GM12878 (cell line): ENCODE measurements around the gene ABCC9. TPM values are rescaled to one million over a fixed set of nuclear protein-coding genes. Genes with fewer than 3 reads are reported as not detected.

Source experiments
- EP300 ChIP-seq, 2 experiments: fragments of 150-350 bp in 1 of 2; IDR thresholded peaks; 2 replicates each; pipeline ENCODE4 v1.6.1; 2011 to 2012; ENCODE audit warnings: low read depth in 2 of 2, low read length in 2 of 2, borderline replicate concordance in 1 of 2, improper control_type of control experiment in 1 of 2, inconsistent platforms in 1 of 2; ENCODE audit not compliant: control insufficient read depth in 1 of 2
- FOXM1 ChIP-seq: IDR thresholded peaks from 2 replicates; pipeline ENCODE4 v1.6.1; 2012; ENCODE audit warnings: low read depth, mild to moderate bottlenecking, inconsistent platforms, low read length, moderate library complexity
- RCOR1 ChIP-seq: conservative IDR thresholded peaks from 2 replicates; pipeline ENCODE4 v1.6.1; 2012; ENCODE audit warnings: low read depth, low read length, improper control_type of control experiment
- polyA plus RNA-seq, 11 experiments: library from polyadenylated mRNA; depleted of rRNA in 4 of 11; unstranded in 6 of 11; stranded (reverse) in 5 of 11; fragments of >200 nt; fragmentation: Nextera tagmentation in 4 of 11; fragmentation: Illumina TruSeq in 1 of 11; extraction: Ambion mirVana in 4 of 11; extraction: Trizol in 1 of 11; gene quantifications; 1 replicate in 1 of 11; 2 replicates in 10 of 11; pipeline versions ENCODE4 v1.2.1 to v1.2.3, GENCODE V29; 2011 to 2016; ENCODE audit warnings: inconsistent platforms in 2 of 11, missing spikeins in 2 of 11, low read depth in 1 of 11
- total RNA-seq, 4 experiments: library from RNA; depleted of rRNA in 3 of 4; stranded (reverse); fragments of >200 nt in 3 of 4; fragmentation: Illumina TruSeq in 1 of 4; extraction: Trizol in 1 of 4; gene quantifications; 2 replicates each; pipeline versions ENCODE4 v1.2.1 to v1.2.3, GENCODE V29; 2013 to 2021
- TF ChIP-seq, protein P1 (sequence below): fragments of 450-650 bp; IDR thresholded peaks from 2 replicates; pipeline ENCODE4 v1.6.1; 2017; ENCODE audit warnings: mild to moderate bottlenecking, moderate library complexity
- TF ChIP-seq, protein P2 (sequence below): fragments of 450-650 bp; formaldehyde crosslinking; IDR thresholded peaks from 2 replicates; pipeline ENCODE4 v1.4.0; 2020; ENCODE audit warnings: mild to moderate bottlenecking, moderate library complexity
- TF ChIP-seq, protein P3 (sequence below): IDR thresholded peaks from 2 replicates; pipeline ENCODE4 v1.6.1; 2011; ENCODE audit warnings: low read depth, mild to moderate bottlenecking, low read length, moderate library complexity, borderline replicate concordance; ENCODE audit errors: extremely low read depth

Gene ABCC9
- total and polyA plus RNA-seq, 10 of the 15 experiments (the other 5 are each of a cell fraction or from before 2014, with no cell fraction given): under 0.01 to 0.10 (median 0.04) TPM; not detected in 2

DNA sequence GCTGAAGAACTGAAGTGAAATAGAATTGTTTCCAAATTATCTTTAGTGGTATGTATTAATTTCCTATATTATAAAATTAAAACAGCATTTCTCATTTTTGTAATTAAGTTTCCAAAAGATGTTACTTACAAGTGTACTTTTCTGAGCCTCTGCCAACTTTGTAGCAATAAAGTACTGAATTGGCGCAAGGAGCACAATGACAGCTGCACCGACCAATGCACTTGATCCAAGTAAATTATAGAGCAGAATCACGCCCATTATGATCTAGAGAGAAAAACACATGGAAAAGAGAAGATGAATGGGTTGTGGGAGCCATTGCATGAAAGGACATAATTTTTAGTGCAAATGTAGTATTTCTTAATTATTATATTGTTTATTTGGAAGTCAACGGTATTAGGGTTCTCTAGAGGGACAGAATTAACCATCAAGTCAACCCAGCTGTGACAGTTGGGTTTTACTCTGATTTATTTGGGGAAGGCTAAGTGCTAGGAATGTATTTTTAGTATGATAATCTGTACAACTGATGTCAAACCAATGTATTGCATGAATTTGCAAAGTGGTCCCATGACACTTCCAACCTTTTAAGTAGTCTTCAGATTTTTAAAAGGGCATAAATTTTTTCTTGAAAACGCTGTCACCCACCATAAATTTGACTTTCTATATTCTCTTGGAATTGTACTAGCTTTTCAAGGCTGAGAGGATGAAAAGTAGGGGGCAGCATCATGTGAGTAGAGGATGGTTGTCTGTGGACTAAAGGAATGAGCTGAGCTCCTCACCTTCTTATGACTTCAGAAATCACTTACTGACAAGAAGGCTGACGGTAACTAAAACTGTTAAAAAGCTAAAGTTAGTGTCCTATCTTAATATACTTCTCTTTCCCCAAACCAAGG, 33.0 kb downstream of the ABCC9 start (continued):
- TF ChIP-seq, protein P1, sequence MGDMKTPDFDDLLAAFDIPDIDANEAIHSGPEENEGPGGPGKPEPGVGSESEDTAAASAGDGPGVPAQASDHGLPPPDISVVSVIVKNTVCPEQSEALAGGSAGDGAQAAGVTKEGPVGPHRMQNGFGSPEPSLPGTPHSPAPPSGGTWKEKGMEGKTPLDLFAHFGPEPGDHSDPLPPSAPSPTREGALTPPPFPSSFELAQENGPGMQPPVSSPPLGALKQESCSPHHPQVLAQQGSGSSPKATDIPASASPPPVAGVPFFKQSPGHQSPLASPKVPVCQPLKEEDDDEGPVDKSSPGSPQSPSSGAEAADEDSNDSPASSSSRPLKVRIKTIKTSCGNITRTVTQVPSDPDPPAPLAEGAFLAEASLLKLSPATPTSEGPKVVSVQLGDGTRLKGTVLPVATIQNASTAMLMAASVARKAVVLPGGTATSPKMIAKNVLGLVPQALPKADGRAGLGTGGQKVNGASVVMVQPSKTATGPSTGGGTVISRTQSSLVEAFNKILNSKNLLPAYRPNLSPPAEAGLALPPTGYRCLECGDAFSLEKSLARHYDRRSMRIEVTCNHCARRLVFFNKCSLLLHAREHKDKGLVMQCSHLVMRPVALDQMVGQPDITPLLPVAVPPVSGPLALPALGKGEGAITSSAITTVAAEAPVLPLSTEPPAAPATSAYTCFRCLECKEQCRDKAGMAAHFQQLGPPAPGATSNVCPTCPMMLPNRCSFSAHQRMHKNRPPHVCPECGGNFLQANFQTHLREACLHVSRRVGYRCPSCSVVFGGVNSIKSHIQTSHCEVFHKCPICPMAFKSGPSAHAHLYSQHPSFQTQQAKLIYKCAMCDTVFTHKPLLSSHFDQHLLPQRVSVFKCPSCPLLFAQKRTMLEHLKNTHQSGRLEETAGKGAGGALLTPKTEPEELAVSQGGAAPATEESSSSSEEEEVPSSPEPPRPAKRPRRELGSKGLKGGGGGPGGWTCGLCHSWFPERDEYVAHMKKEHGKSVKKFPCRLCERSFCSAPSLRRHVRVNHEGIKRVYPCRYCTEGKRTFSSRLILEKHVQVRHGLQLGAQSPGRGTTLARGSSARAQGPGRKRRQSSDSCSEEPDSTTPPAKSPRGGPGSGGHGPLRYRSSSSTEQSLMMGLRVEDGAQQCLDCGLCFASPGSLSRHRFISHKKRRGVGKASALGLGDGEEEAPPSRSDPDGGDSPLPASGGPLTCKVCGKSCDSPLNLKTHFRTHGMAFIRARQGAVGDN: no peak
- TF ChIP-seq EP300 (IDR thresholded peaks at IDR 0.05; ENCODE audit: borderline replicate concordance in 1 of 2, control insufficient read depth in 1 of 2, low read depth in 2 of 2, low read length in 2 of 2) (no peak), RCOR1 (no peak), FOXM1 (no peak)
- TF ChIP-seq, protein P2, sequence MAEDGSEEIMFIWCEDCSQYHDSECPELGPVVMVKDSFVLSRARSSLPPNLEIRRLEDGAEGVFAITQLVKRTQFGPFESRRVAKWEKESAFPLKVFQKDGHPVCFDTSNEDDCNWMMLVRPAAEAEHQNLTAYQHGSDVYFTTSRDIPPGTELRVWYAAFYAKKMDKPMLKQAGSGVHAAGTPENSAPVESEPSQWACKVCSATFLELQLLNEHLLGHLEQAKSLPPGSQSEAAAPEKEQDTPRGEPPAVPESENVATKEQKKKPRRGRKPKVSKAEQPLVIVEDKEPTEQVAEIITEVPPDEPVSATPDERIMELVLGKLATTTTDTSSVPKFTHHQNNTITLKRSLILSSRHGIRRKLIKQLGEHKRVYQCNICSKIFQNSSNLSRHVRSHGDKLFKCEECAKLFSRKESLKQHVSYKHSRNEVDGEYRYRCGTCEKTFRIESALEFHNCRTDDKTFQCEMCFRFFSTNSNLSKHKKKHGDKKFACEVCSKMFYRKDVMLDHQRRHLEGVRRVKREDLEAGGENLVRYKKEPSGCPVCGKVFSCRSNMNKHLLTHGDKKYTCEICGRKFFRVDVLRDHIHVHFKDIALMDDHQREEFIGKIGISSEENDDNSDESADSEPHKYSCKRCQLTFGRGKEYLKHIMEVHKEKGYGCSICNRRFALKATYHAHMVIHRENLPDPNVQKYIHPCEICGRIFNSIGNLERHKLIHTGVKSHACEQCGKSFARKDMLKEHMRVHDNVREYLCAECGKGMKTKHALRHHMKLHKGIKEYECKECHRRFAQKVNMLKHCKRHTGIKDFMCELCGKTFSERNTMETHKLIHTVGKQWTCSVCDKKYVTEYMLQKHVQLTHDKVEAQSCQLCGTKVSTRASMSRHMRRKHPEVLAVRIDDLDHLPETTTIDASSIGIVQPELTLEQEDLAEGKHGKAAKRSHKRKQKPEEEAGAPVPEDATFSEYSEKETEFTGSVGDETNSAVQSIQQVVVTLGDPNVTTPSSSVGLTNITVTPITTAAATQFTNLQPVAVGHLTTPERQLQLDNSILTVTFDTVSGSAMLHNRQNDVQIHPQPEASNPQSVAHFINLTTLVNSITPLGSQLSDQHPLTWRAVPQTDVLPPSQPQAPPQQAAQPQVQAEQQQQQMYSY (CRISPR knock-in tag): no peak
- TF ChIP-seq, protein P3, sequence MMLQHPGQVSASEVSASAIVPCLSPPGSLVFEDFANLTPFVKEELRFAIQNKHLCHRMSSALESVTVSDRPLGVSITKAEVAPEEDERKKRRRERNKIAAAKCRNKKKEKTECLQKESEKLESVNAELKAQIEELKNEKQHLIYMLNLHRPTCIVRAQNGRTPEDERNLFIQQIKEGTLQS: no peak
